Measurements from ENCODE around the gene EFHC1.
A peak's percentile ranks its signal among the peaks of the same experiment; 100 is the strongest.

The EFHC1 gene

DNA sequence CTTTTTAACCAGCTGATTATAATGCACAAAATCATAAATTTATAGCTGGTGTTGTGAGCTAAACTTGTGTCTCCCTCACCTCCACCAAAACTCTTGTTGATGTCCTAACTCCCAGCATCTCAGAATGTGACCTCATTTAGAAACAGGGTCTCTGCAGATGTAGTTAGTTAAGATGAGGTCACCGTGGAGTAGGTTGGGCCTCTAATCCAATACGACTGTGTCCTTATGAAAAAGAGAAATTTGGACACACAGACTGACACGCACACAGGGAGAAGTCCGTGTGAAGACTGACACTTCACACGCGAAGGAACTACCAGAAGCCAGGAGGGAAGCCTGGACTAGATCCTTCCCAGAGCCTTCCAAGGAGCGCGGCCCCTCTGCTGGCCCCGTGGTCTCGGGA is 110.2 kb downstream of the EFHC1 start:
- FAIRE-seq, result no peak
- no peak for DNase-seq (ENCODE audit: insufficient read length)
- TF ChIP-seq POLR2AphosphoS5 (IDR thresholded peaks at IDR 0.05; ENCODE audit: low read depth, low read length) (no peak), POLR2A (IDR thresholded peaks at IDR 0.05; ENCODE audit: low read depth, low read length) (no peak), TAF1 (IDR thresholded peaks at IDR 0.05; ENCODE audit: borderline replicate concordance, low read depth, low read length) (no peak)

DNA sequence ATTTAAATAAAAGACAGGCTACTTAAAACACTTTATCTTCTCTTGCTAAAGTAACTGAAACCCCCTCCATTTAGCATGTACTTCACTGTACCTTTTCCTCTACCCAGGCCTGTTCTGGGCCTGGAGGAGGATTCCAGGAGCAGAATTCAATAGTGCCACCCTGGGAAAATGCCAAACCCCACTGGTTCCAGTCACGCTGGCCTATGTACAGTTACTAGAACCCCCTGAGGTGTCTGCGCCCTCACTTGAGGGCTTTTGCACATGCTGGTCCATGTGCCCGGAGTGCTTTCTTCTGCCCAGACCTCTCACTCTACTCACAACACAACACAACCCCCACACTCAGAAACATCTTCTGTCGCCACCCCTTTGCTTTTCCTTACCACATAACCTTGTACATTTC is 111.3 kb downstream of the EFHC1 start:
- TF ChIP-seq TAF1 (IDR thresholded peaks at IDR 0.05; ENCODE audit: borderline replicate concordance, low read depth, low read length) (no peak), POLR2AphosphoS5 (IDR thresholded peaks at IDR 0.05; ENCODE audit: low read depth, low read length) (no peak), POLR2A (IDR thresholded peaks at IDR 0.05; ENCODE audit: low read depth, low read length) (no peak)
- DNase-seq (ENCODE audit: insufficient read length), result no peak
- FAIRE-seq, result no peak

DNA sequence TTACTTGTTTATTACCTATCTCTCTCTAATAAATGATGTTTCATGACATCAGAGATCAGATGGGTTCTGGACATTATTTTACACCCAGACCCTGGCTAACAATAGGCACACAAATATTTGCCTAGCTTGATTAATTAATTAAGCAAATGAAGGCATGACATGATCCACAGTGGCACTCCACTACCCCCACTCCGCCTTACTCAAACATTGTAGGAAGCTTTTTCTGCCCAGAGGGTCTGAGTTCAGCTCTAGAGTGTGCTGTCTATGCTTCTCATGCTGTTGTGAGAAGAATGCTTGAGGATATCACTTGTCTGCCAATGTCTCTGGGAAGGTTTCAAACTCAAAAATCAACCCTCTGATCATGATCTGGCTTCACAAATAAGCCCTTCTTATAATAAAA is 111.7 kb downstream of the EFHC1 start:
- TF ChIP-seq POLR2AphosphoS5 (IDR thresholded peaks at IDR 0.05; ENCODE audit: low read depth, low read length) (no peak), TAF1 (IDR thresholded peaks at IDR 0.05; ENCODE audit: borderline replicate concordance, low read depth, low read length) (no peak), POLR2A (IDR thresholded peaks at IDR 0.05; ENCODE audit: low read depth, low read length) (no peak)
- no peak for FAIRE-seq

DNA sequence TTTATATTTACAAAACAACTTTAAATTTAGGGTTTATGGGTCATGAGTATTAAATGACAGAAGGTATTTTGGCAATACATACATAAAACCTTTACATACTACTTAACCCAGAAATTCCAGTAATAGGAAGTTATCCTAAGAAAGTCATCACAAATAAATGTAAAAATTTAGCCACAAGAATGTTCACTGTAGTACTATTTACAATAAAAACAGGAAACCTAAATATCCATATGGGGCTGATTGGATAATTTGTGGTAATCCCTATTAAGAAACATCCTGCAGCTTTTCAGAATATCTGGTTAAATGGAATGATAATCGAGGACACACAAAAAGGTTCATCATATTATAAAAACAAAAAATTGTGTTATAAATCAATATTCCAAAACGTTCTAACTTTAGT is 112.3 kb downstream of the EFHC1 start:
- DNase-seq (ENCODE audit: insufficient read length), result no peak

More for the DNA sequence above, 111.7 kb downstream of the EFHC1 start:
- DNase-seq (ENCODE audit: insufficient read length), result no peak

DNA sequence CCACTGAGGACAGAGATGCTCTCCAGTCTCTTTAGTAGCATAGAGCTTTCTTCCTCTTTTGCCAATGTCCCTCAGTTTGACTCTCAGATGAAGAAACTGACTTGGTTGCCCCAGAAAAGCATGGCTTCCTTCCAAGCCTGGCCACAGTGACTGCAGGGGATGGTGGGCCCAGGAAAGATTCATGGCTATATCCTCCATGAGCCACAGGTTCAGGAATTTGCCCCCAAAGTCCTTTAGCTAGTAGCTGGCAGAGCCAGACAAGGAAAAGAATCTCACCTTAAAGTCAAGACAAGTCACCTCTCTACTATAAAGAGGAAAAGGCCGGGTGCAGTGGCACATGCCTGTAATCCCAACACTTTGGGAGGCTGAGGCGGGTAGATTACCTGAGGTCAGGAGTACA is 113.3 kb downstream of the EFHC1 start:
- no peak for TF ChIP-seq POLR2A (IDR thresholded peaks at IDR 0.05; ENCODE audit: low read depth, low read length)
- no peak for TF ChIP-seq TAF1 (IDR thresholded peaks at IDR 0.05; ENCODE audit: borderline replicate concordance, low read depth, low read length)
- no peak for TF ChIP-seq POLR2AphosphoS5 (IDR thresholded peaks at IDR 0.05; ENCODE audit: low read depth, low read length)
- FAIRE-seq (no peak), DNase-seq (ENCODE audit: insufficient read length) (no peak)

More for the DNA sequence above, 112.3 kb downstream of the EFHC1 start:
- no peak for TF ChIP-seq TAF1 (IDR thresholded peaks at IDR 0.05; ENCODE audit: borderline replicate concordance, low read depth, low read length)
- no peak for TF ChIP-seq POLR2A (IDR thresholded peaks at IDR 0.05; ENCODE audit: low read depth, low read length)
- TF ChIP-seq POLR2AphosphoS5 (IDR thresholded peaks at IDR 0.05; ENCODE audit: low read depth, low read length), result no peak
- FAIRE-seq, result no peak

DNA sequence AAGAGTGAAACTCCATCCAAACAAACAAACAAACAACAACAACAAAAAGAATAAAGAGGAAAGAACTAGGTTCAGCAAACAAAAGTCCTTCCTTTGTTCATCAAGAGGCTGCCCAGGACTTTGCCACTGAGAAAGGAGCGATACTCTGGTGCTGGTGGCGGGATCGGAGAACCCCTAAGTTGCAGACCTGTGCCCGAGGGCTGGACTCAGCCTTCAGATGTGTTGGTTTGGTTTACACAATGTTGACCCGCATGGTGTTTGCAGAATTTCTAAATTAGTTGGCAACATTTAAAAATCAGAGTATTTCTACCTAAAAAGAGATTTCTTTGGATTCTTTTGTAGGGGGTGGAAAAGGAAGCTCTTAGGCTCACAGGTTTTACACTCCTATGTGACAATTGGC is 114.2 kb downstream of the EFHC1 start:
- no peak for FAIRE-seq
- no peak for DNase-seq (ENCODE audit: insufficient read length)
- TF ChIP-seq POLR2A (IDR thresholded peaks at IDR 0.05; ENCODE audit: low read depth, low read length) (no peak), TAF1 (IDR thresholded peaks at IDR 0.05; ENCODE audit: borderline replicate concordance, low read depth, low read length) (no peak), POLR2AphosphoS5 (IDR thresholded peaks at IDR 0.05; ENCODE audit: low read depth, low read length) (no peak)

DNA sequence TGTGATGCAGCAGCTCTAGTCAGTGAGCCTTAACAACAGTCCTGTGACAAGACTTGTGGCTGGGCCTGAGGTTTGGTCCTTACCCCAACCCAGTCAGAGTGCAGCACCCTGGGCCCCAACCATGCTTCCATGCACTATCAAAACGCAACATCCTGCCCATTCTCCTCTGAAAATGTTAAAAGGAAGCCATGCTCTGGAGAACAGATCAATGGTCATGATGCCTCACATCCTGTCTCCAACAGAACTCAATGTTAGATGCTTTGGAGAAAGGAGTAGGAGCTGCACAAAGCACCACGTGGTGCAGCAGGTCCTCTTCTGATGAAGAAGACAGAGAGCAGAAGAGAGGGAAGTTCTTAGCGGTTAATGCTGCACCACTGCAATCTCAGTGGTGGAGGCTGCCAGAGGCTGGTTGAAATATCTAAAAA is 114.8 kb downstream of the EFHC1 start:
- no peak for FAIRE-seq
- TF ChIP-seq TAF1 (IDR thresholded peaks at IDR 0.05; ENCODE audit: borderline replicate concordance, low read depth, low read length) (no peak), POLR2A (IDR thresholded peaks at IDR 0.05; ENCODE audit: low read depth, low read length) (no peak), POLR2AphosphoS5 (IDR thresholded peaks at IDR 0.05; ENCODE audit: low read depth, low read length) (no peak)
- no peak for DNase-seq (ENCODE audit: insufficient read length)

DNA sequence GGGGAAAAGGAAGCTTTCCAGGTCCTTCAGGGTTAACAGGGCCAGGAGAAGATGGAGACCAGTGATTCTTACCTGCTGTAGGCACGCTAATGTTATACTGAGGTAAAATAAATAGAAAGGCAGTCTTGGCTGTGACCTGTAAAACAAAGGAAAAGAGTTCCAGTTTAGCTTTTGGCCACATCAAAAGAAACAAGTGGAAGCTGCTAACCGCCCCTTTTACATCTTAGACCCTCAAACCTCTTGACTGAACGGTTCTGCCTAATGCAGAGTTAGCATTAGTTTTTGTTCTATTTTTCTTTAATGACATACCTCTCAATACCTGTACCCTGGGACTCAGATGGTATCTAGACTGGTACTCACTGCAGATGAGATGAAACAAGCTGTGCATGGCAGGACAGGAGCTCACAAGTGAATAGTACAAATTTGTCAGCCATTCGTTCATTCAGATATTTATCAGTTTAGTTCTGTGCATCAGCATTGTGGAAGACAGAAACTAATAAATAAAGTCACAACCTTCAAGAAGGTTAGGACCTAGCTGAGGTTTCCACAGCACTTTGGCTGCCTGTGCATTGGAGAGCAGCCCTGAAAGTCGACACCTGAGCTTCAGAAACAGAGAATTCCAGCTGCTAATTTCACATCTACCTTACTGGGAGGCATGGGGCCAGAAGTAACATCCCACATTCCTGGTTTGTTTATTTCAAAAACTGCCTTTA is 115.7 kb downstream of the EFHC1 start:
- FAIRE-seq, result peak; percentile 9

DNA sequence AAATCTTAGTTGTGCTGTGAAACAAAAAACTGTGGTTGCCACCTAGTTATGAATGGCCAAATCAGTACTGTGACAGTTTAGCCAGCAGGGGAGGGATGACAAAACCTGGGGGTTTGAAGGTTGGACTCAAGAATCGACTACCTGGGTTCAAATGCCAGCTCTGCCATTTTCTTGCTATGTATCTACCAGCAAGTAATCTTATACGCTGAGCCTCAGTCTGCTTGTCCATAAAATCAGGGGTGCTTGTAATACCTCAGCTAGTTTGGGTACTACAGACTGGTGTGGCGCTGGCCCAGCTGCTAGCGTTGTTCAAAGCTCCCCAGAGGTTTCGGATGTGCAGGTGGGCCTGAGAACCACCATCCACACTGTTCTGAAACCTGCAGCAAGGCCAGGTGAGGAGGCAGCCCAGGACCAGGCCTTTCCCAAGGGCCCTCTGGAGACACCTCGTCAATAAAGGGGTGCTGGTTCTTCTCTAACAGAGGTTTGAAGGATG is 116.3 kb downstream of the EFHC1 start:
- no peak for FAIRE-seq
- no peak for DNase-seq (ENCODE audit: insufficient read length)
- TF ChIP-seq TAF1 (IDR thresholded peaks at IDR 0.05; ENCODE audit: borderline replicate concordance, low read depth, low read length), result no peak
- TF ChIP-seq POLR2A (IDR thresholded peaks at IDR 0.05; ENCODE audit: low read depth, low read length), result 0 out of 2 replicates have a peak, but pooled peaks have one; percentile 11
- no peak for TF ChIP-seq POLR2AphosphoS5 (IDR thresholded peaks at IDR 0.05; ENCODE audit: low read depth, low read length)

More for the DNA sequence above, 115.7 kb downstream of the EFHC1 start:
- DNase-seq (ENCODE audit: insufficient read length), result no peak
- no peak for TF ChIP-seq POLR2AphosphoS5 (IDR thresholded peaks at IDR 0.05; ENCODE audit: low read depth, low read length)

DNA sequence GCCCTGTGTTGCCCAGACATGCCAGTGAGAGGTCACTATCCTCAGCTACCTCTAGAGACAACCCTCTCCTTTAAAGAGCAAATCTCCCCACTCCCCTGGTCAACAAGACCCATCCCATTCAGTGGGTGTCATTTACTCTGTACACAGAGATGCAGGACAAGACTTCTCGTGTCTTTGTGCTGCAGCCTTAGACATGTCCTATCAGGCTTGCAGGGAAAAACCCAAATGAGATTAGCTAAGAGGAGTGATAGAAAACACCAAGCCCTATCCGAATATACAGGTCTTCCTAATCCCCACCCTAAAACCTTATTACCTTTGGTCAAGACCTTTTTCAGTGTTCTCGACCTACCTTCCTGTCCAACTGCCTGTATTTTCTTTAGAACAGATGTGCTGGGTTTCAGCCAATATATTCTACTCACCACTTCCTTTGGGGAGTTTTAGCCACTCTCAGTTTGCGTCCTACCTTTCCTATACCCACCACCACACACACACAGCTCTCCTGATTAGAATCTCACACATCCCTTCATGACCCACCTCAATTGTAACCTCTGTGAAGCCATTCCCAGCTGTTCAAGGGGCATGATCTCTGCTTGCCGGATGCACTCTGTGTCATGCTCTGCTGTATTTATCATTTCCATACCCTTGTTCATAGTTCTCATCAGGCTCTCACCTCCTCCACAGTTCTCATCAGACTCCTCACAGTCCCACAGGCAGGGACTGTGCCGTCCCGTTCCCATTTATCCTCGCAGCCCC is 117.0 kb downstream of the EFHC1 start:
- DNase-seq (ENCODE audit: insufficient read length) (no peak), FAIRE-seq (peak; percentile 91)

DNA sequence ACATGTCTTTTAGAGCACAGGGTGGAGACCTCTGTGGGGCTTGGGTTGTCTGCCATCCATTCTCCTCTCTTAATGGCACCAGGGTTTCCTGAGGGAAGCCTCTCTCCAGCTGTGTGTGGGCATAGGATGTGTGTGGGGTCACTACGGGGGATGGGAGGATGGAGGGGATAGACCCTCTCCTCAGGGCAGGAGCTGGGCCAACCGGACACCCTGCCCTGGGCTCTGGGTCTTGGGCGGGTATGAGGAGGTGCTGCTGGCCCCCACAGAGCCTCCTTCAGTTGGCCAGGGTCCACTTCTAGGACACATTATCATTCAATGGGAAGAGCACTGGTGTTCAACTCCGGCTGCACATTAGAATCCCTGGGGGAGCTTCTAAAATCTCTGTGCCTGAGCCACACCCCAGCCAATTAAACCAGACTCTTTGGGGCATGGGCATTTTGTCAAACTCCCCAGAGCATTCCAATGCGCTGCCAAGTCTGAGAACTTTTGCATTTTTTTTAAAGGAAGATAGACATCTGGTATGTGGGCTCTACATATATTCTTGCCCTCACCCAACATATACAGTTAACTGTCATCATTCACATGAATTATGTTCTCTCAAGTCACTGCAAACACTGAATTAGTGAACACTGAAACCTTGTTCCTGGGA is 118.2 kb downstream of the EFHC1 start:
- DNase-seq (ENCODE audit: insufficient read length), result no peak
- no peak for FAIRE-seq
- TF ChIP-seq TAF1 (IDR thresholded peaks at IDR 0.05; ENCODE audit: borderline replicate concordance, low read depth, low read length), result no peak
- no peak for TF ChIP-seq POLR2A (IDR thresholded peaks at IDR 0.05; ENCODE audit: low read depth, low read length)
- TF ChIP-seq POLR2AphosphoS5 (IDR thresholded peaks at IDR 0.05; ENCODE audit: low read depth, low read length), result no peak

More for the DNA sequence above, 117.0 kb downstream of the EFHC1 start:
- no peak for TF ChIP-seq TAF1 (IDR thresholded peaks at IDR 0.05; ENCODE audit: borderline replicate concordance, low read depth, low read length)
- peak; percentile 3; the same call in 1 of the 2 replicates for TF ChIP-seq POLR2A (IDR thresholded peaks at IDR 0.05; ENCODE audit: low read depth, low read length)
- TF ChIP-seq POLR2AphosphoS5 (IDR thresholded peaks at IDR 0.05; ENCODE audit: low read depth, low read length), result peak; percentile 61

All from GM12892 (cell line).